Esophagus squamous epithelium (tissue), 4 donors: ENCODE data around the gene TMOD2.

ENCODE experiments used
- CTCF ChIP-seq, 6 experiments: fragments of 450-650 bp in 4 of 6; fragments of 200-600 bp in 2 of 6; sonication (generic) in 2 of 6; IDR thresholded peaks; one replicate each; pipeline ENCODE4 v1.5.1; 2016 to 2019; ENCODE audit warnings: antibody characterized with exemption in 6 of 6, mild to moderate bottlenecking in 4 of 6, moderate library complexity in 4 of 6
- POLR2A ChIP-seq, 4 donors: fragments of 450-650 bp; IDR thresholded peaks; one replicate each; pipeline ENCODE4 v1.6.1; 2017; ENCODE audit warnings: antibody characterized with exemption in 4 of 4, mild to moderate bottlenecking in 4 of 4, moderate library complexity in 3 of 4

DNA sequence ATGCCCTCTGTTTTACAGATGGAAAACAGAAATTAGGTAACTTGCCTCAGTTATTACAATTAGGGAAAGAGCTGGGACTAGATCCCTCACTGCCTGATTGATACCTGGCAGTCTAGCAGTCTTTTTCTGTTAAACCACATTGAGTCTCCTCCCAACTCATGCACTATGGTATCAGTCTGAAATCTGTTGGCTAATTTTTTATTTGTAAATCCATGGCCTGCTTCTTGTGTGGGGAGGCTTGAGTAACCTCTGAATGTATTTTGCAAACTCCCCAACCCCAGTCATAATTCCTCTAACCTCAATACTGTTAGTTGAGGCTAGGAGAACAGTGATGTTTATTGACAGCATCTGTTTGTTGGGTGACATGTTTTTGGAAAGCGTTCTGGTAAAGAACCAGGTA lies 113.9 kb downstream of the TMOD2 start:
- no peak for TF ChIP-seq CTCF (IDR thresholded peaks at IDR 0.05)
- no peak for TF ChIP-seq POLR2A (IDR thresholded peaks at IDR 0.05)
